Large intestine (tissue), 3 donors: Measurements from ENCODE around the gene TBL1XR1. TPM values are rescaled to one million over a fixed set of nuclear protein-coding genes. Genes with fewer than 3 reads are reported as not detected.

Experiments used
- DNase-seq, 2 donors: peaks; one replicate each; pipeline versions ENCODE4 v3.0.0 to v3.0.0-alpha.2; 2013
- H3K27ac ChIP-seq: one replicate; pipeline ENCODE4 v1.5.1; 2013; ENCODE audit warnings: low read length
- H3K27me3 ChIP-seq: 2 replicates; pipeline ENCODE4 v1.6.1; 2013; ENCODE audit warnings: low read length; ENCODE audit not compliant: control insufficient read depth, insufficient read depth
- H3K36me3 ChIP-seq: 2 replicates; pipeline ENCODE4 v1.6.1; 2013; ENCODE audit warnings: low read length; ENCODE audit not compliant: control insufficient read depth, insufficient read depth
- H3K4me1 ChIP-seq: one replicate; pipeline ENCODE4 v1.6.1; 2013; ENCODE audit warnings: low read length; ENCODE audit not compliant: control insufficient read depth, insufficient read depth
- H3K4me3 ChIP-seq: one replicate; pipeline ENCODE4 v1.5.1; 2013; ENCODE audit warnings: low read length
- H3K9me3 ChIP-seq: one replicate; pipeline ENCODE4 v1.6.1; 2013; ENCODE audit warnings: mild to moderate bottlenecking, low read depth, low read length, moderate library complexity; ENCODE audit not compliant: control insufficient read depth
- WGBS: methylation state at CpG from one replicate; pipeline ENCODE4 v1.1.5; 2013; ENCODE audit warnings: low lambda C conversion rate; ENCODE audit not compliant: insufficient coverage; 5-methylcytosine and 5-hydroxymethylcytosine counted together
- polyA plus RNA-seq: library from polyadenylated mRNA; unstranded; fragments of 120-200 nt; gene quantifications from one replicate; pipeline ENCODE4 v1.2.1, GENCODE V29; 2013

Gene TBL1XR1
- polyA plus RNA-seq, 1 donor = 75.7 TPM

DNA sequence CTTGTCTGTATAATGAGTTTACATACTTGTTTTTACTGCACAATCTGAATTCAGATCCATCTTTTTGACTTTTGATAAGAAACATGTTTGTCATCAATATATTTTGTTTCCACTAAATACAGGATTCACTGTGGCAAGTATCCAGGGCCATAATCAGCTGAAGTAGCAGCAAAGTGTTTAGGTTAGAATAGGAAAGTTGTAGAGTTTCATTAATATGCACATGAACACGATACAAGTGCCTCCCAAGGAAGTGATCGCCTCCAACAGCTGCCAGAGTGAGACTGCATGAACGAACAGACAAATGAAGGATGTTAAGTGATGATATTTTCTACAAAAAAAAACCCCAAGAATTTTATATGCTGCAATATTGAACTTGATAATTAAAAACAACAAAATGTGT, 204.3 kb downstream of the TBL1XR1 start:
- 76% methylated on average over 3 of the region's 3 CpGs for WGBS
- Histone ChIP-seq H3K4me3 (no peak overlapping the region), H3K27ac (no peak overlapping the region), H3K36me3 (no peaks in the 10 kb centered on the region), H3K4me1 (peaks cover 1% of the 10 kb centered on the region), H3K27me3 (no peaks in the 10 kb centered on the region), H3K9me3 (peaks cover 2% of the 10 kb centered on the region)
- DNase-seq = no peak

DNA sequence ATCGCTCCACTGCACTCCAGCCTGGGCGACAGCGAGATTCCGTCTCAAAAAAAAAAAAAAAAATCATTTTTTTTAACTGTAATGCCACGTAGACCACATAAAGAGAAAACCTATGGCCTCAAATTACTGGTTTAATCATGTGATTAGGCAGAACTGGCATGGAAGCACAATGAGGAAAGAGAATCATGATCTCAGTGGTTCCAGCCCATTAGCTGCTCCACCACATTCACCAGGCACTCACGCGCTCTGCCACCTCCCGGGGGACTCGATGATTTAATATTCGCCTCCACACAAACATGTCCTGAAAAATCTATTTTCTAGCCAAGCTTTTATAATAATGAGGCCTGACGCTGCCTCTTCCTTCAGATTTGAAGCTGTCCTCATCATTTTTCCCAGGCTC, 204.7 kb downstream of the TBL1XR1 start:
- Histone ChIP-seq H3K4me3 (no peak overlapping the region), H3K36me3 (no peaks in the 10 kb centered on the region), H3K9me3 (peaks cover 2% of the 10 kb centered on the region), H3K27ac (no peak overlapping the region), H3K27me3 (no peaks in the 10 kb centered on the region), H3K4me1 (peaks cover 4% of the 10 kb centered on the region)
- DNase-seq = no peak
- WGBS = no CpG with 5 or more reads among the region's 11 CpGs

DNA sequence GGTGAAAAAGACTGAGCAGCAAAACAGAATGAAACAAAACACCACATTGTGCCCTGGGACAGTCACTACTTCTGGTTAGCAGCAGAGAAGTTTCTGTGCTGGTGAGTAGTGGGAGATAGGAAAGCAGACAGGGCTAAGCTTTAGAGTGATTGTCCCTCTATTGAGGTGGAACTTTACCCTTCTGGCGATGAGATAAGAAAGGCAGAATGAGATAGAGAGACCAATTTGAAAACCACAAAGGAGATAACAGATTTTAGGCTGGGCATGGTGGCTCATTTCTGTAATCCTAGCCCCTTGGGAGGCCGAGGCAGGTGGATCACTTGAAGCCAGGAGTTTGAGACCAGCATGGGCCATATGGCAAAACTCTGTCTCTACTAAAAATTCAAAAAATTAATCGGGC, 208.5 kb downstream of the TBL1XR1 start:
- no CpG with 5 or more reads among the region's 3 CpGs for WGBS

DNA sequence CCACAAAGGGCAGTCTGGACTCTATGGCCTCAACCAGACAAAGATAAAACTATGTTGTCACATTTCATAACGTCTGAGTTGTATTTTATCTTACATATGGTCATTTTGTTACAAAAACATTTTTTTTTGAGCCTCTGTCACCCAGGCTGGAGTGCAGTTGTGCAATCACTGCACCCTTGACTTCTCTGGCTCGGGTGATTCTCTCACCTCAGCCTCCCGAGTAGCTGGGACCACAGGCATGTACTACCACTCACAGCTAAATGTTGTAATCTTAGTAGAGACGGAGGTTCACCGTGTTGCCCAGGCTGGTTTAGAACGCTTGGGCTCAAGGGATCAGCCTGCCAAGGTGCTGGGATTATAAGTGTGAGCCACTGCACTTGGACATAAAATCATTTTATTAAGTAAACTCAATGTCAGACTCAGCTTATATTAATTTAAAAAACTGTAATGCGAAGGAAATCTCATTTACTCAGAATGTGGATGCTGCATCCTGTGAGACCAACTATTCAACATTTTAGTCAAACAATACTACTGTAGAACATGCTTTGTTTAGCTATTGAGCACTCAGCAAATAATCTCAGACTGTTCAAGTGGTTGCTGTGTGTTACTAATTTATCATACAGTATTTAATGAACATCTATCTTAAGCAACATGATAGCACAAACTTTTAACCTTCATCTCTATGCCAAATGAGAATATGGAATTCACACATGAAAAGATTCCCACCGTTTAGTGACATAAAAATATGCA, 209.2 kb downstream of the TBL1XR1 start:
- 0% methylated on average over 1 of the region's 8 CpGs for WGBS

More for the DNA sequence above, 208.5 kb downstream of the TBL1XR1 start:
- Histone ChIP-seq H3K4me3 (no peak overlapping the region), H3K27me3 (no peaks in the 10 kb centered on the region), H3K36me3 (no peaks in the 10 kb centered on the region), H3K4me1 (peaks cover 4% of the 10 kb centered on the region), H3K9me3 (peaks cover 2% of the 10 kb centered on the region), H3K27ac (no peak overlapping the region)
- peak in 1 of 2 donors; percentile 9 for DNase-seq

DNA sequence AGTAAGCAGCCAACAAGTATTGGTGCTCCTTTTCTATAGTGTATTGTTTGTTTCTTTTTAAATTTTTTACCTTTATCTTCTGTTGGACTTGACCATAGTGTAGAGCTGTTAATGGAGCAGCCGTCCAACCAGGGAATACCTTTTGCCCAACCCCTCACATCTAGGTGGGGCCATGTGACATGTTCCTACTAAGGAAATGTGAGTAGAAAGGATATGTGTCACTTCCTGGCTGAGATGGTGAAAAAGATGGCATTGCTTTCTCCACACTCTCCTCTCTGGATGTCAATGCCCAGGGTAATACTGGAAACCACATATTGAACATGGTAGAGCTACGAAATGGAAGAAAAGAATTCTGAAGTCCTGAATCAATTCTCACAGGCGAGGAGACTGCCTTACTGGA, 218.8 kb downstream of the TBL1XR1 start:
- no peak overlapping the region for H3K27ac ChIP-seq
- DNase-seq = no peak
- no peak overlapping the region for H3K4me3 ChIP-seq
- H3K36me3 ChIP-seq = no peaks in the 10 kb centered on the region
- H3K9me3 ChIP-seq = no peaks in the 10 kb centered on the region
- no peaks in the 10 kb centered on the region for H3K27me3 ChIP-seq
- no peaks in the 10 kb centered on the region for H3K4me1 ChIP-seq
- no CpG with 5 or more reads among the region's 3 CpGs for WGBS

More for the DNA sequence above, 209.2 kb downstream of the TBL1XR1 start:
- DNase-seq = peak; percentile 5 to 41
- Histone ChIP-seq H3K27me3 (no peaks in the 10 kb centered on the region), H3K4me1 (peaks cover 4% of the 10 kb centered on the region), H3K4me3 (no peak overlapping the region), H3K36me3 (no peaks in the 10 kb centered on the region), H3K27ac (no peak overlapping the region), H3K9me3 (peaks cover 2% of the 10 kb centered on the region)

DNA sequence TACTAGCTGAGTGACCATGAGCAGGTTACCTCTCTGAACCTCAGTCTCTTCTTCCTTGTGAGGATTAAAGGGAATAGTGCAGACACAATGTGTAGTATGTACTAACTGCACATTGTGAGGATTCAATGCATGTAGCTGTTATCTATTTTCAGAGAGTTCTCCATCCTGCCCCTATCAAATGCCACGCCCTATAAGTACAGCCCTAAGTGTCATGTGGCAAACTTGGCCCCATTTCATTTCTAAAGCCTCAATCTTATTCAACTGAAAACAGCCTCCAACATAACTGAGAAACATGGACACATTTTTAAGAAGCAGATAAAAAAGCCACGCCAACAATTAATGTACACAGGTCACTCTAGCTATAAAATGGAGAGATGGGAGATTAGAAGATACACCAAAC, 220.0 kb downstream of the TBL1XR1 start:
- H3K36me3 ChIP-seq = no peaks in the 10 kb centered on the region
- no CpG with 5 or more reads among the region's 2 CpGs for WGBS
- H3K4me1 ChIP-seq = no peaks in the 10 kb centered on the region
- no peak overlapping the region for H3K27ac ChIP-seq
- no peak for DNase-seq
- no peak overlapping the region for H3K4me3 ChIP-seq
- H3K9me3 ChIP-seq = no peaks in the 10 kb centered on the region
- no peaks in the 10 kb centered on the region for H3K27me3 ChIP-seq

DNA sequence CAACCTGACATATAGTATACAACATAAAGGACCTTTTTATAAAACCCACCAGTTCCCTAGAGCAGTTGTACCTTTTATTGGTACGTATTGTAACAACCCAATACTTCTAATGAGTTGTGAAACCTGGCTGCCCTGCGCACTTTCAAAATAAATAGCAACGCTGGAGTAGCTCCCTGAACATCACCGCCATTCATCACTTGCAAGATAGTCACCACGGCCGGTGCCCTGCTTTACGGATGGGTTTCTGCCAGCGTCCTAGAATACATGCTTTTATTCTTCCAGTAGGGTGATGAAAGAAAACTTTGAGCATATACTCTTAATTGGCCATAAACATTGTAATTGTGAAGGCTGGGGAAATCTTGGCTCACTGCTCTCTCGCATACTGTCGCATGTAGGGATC, 220.7 kb downstream of the TBL1XR1 start:
- Histone ChIP-seq H3K4me3 (no peak overlapping the region), H3K9me3 (no peaks in the 10 kb centered on the region), H3K27me3 (no peaks in the 10 kb centered on the region), H3K4me1 (no peaks in the 10 kb centered on the region), H3K27ac (no peak overlapping the region), H3K36me3 (no peaks in the 10 kb centered on the region)
- WGBS = 80% methylated on average over 1 of the region's 10 CpGs
- no peak for DNase-seq

DNA sequence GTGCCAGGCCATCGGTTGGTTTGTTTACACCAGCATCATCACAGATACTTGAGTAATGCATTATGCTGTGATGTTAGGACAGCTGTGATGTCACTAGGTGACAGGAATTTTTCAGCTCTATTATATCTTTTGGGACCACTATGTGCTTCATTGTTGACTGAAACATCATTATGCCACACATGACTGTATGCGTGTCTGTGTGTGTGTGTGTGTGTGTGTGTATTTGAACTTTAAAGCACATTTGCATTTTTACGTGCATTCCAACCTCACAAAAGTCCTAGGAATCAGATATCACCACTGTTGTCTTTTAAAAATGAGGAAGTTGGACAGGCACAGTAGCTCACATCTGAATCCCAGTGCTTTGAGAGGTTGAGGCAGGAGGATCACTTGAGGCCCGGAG, 223.0 kb downstream of the TBL1XR1 start:
- Histone ChIP-seq H3K9me3 (no peaks in the 10 kb centered on the region), H3K4me3 (no peak overlapping the region), H3K4me1 (no peaks in the 10 kb centered on the region), H3K27ac (no peak overlapping the region), H3K36me3 (no peaks in the 10 kb centered on the region), H3K27me3 (no peaks in the 10 kb centered on the region)
- no CpG with 5 or more reads among the region's 4 CpGs for WGBS
- DNase-seq = no peak

DNA sequence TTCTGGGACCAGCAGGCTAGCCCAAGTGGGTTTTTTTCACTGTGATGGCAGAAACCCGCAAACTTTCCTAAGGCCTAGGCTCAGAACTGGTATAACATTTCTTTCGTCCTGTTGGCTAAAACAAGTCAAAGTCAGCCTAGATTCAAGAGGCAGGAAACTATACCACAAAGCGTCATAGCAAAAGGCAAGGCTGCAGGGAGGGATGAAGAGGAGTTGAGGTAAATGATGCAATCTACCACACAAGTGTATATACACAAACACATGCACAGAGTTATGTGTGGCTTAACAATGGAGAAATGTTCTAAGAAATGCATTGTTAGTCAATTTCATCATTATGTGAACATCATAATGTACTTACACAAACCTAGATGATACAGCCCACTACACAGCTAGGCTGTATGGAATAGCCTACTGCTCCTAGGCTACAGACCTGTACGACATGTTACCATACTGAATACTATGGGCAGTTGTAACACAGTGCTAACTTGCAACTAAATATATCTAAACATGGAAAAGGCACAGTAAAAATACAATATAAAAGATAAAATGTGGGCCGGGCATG, 225.6 kb downstream of the TBL1XR1 start:
- no peaks in the 10 kb centered on the region for H3K9me3 ChIP-seq
- no peaks in the 10 kb centered on the region for H3K27me3 ChIP-seq
- no peak overlapping the region for H3K27ac ChIP-seq
- no peak for DNase-seq
- WGBS = 100% methylated on average over 1 of the region's 5 CpGs
- no peak overlapping the region for H3K4me3 ChIP-seq
- H3K4me1 ChIP-seq = no peaks in the 10 kb centered on the region
- no peaks in the 10 kb centered on the region for H3K36me3 ChIP-seq

DNA sequence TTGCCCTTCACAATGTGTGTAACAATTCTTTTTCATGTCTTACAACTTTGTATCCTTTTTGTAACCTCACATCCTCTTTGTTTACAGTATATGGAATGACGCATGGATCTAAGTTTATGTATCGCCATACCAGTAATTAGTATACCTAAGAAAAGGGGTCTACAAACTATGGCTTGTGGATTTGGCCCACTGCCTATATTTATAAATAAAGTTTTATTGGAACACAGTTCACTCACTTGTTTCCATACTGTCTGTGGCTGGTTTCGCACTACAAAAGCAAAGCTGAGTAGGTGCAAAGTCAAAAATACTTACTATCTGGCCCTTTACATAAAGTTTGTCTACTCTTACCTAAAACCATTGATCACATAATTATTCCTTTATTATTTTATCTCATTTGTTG, 226.5 kb downstream of the TBL1XR1 start:
- Histone ChIP-seq H3K27ac (no peak overlapping the region), H3K36me3 (no peaks in the 10 kb centered on the region), H3K4me3 (no peak overlapping the region), H3K4me1 (no peaks in the 10 kb centered on the region), H3K9me3 (no peaks in the 10 kb centered on the region), H3K27me3 (no peaks in the 10 kb centered on the region)
- no CpG with 5 or more reads among the region's 3 CpGs for WGBS
- DNase-seq = no peak

DNA sequence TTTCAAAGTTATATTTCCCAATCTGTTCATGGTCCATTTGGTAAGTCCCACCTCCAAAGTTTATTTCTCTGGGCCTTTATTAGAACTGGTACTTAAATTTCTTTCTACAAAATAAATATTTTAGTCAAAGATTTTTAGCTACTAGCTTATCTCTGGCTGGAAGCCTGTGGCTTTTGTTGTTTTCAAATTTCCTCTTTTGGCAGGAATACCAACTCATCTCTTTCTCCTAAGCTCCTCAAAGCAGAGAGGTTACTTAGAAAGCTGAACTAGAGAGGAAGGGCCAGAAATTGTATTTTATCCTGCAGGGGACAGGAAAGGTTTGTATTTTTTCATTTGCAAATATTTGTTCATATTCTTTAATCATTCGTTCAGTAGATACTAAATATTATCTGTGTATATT, 227.8 kb downstream of the TBL1XR1 start:
- no peak overlapping the region for H3K27ac ChIP-seq
- DNase-seq = no peak
- H3K36me3 ChIP-seq = no peaks in the 10 kb centered on the region
- H3K9me3 ChIP-seq = no peaks in the 10 kb centered on the region
- H3K4me3 ChIP-seq = no peak overlapping the region
- WGBS = 100% methylated on average over 1 of the region's 1 CpG
- no peaks in the 10 kb centered on the region for H3K27me3 ChIP-seq
- H3K4me1 ChIP-seq = no peaks in the 10 kb centered on the region
